Esophagus muscularis mucosa (tissue), 4 donors: ENCODE data around the gene DYNC2H1. TPM values are rescaled to one million over a fixed set of nuclear protein-coding genes. Genes with fewer than 3 reads are reported as not detected.

ENCODE experiments used
- DNase-seq: peaks from one replicate; pipeline ENCODE4 v3.0.0-alpha.2; 2017; ENCODE audit errors: extremely low spot score
- H3K27ac ChIP-seq, 4 donors: fragments of 200-600 bp; sonication (generic); replicated peaks in 1 of 4; 1 replicate in 3 of 4; 2 replicates in 1 of 4; pipeline ENCODE4 v1.5.1; 2016 to 2019; ENCODE audit warnings: mild to moderate bottlenecking in 1 of 4
- H3K27me3 ChIP-seq, 4 donors: fragments of 200-600 bp; sonication (generic); one replicate each; pipeline versions ENCODE4 v1.5.1 to v1.6.0; 2016 to 2019
- H3K36me3 ChIP-seq, 4 donors: fragments of 200-600 bp; sonication (generic); one replicate each; pipeline ENCODE4 v1.5.1; 2016 to 2019
- H3K4me1 ChIP-seq, 4 donors: fragments of 200-600 bp; sonication (generic); one replicate each; pipeline ENCODE4 v1.5.1; 2016 to 2019
- H3K4me3 ChIP-seq, 4 donors: fragments of 200-600 bp; sonication (generic); 1 replicate in 2 of 4; 2 replicates in 2 of 4; pipeline ENCODE4 v1.5.1; 2016 to 2019; ENCODE audit warnings: mild to moderate bottlenecking in 4 of 4, moderate library complexity in 1 of 4
- H3K9me3 ChIP-seq, 4 donors: fragments of 200-600 bp; sonication (generic); 1 replicate in 3 of 4; 2 replicates in 1 of 4; pipeline ENCODE4 v1.5.1; 2016 to 2019
- CTCF ChIP-seq, 3 experiments: fragments of 200-600 bp in 2 of 3; fragments of 450-650 bp in 1 of 3; sonication (generic) in 2 of 3; IDR thresholded peaks; one replicate each; pipeline ENCODE4 v1.5.1; 2017 to 2019; ENCODE audit warnings: antibody characterized with exemption in 3 of 3, mild to moderate bottlenecking in 2 of 3, moderate library complexity in 1 of 3
- EP300 ChIP-seq: sonication (generic); formaldehyde crosslinking; IDR thresholded peaks from one replicate; pipeline ENCODE4 v1.6.1; 2017; ENCODE audit warnings: antibody characterized with exemption
- POLR2A ChIP-seq: fragments of 450-650 bp; IDR thresholded peaks from one replicate; pipeline ENCODE4 v1.6.1; 2017; ENCODE audit warnings: antibody characterized with exemption, moderate library complexity, mild to moderate bottlenecking, low read depth
- POLR2AphosphoS5 ChIP-seq, 2 donors: sonication (generic); formaldehyde crosslinking; IDR thresholded peaks; one replicate each; pipeline ENCODE4 v1.6.1; 2017; ENCODE audit warnings: antibody characterized with exemption in 2 of 2
- WGBS: methylation state at CpG from one replicate; pipeline ENCODE4 v1.1.5; 2018; 5-methylcytosine and 5-hydroxymethylcytosine counted together
- intact Hi-C: fragments of 100-400 bp; cut with DNase I; formaldehyde crosslinking; loops from one replicate; pipeline ENCODE4 v1.15.1; 2023
- total RNA-seq, 4 donors: library from RNA; depleted of rRNA; stranded (reverse); fragments of >200 nt; gene quantifications; one replicate each; pipeline versions ENCODE4 v1.1.0 to v1.2.1, GENCODE V29; 2016

The DYNC2H1 gene
- total RNA-seq, 4 donors from 2014 or later, result 9.2 to 14.5 (median 12.5) TPM

DNA sequence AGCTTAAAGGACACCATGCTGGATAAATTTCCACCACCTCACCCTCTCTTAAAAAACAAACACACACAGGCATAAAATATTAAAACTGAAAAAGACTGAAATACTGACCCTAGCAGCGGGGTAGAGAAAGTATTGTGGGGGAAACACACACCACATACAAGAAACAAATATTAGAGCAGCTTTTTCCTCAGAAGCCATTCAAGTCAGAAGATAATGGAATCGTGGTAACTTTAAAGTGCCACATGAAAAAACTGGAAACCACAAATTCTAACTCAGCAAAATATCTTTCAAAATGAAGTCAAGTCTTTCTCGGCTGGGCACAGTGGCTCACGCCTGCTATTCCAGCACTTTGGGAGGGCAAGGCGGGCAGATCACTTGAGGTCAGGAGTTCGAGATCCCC lies 223.2 kb downstream of the DYNC2H1 start:
- Histone ChIP-seq H3K4me3 (no peak overlapping the region), H3K27me3 (no peaks in the 10 kb centered on the region), H3K9me3 (no peaks in the 10 kb centered on the region), H3K27ac (no peak overlapping the region), H3K36me3 (peaks cover 0 to 3% (median 0%) of the 10 kb centered on the region in 4 donors), H3K4me1 (no peaks in the 10 kb centered on the region)
- TF ChIP-seq POLR2A (no peak), CTCF (IDR thresholded peaks at IDR 0.05) (no peak), POLR2AphosphoS5 (IDR thresholded peaks at IDR 0.05) (no peak), EP300 (no peak)
- intact Hi-C loops, result no loop called here
- DNase-seq, result no peak
- WGBS, result 90% methylated on average over 6 of the region's 6 CpGs

GRCh38 chr11:103338621-103339484 lies 229.6 kb downstream of the DYNC2H1 start:
- intact Hi-C loops, result no loop called here
- Histone ChIP-seq H3K27me3 (no peaks in the 10 kb centered on the region), H3K9me3 (no peaks in the 10 kb centered on the region), H3K27ac (no peak overlapping the region), H3K4me1 (no peaks in the 10 kb centered on the region), H3K4me3 (no peak overlapping the region), H3K36me3 (peaks cover 0 to 4% (median 0%) of the 10 kb centered on the region in 4 donors)
- WGBS, result 60% methylated on average over 2 of the region's 2 CpGs
- TF ChIP-seq CTCF (IDR thresholded peaks at IDR 0.05), result no peak
- no peak for TF ChIP-seq EP300
- TF ChIP-seq POLR2A, result no peak
- no peak for TF ChIP-seq POLR2AphosphoS5 (IDR thresholded peaks at IDR 0.05)
- no peak for DNase-seq

DNA sequence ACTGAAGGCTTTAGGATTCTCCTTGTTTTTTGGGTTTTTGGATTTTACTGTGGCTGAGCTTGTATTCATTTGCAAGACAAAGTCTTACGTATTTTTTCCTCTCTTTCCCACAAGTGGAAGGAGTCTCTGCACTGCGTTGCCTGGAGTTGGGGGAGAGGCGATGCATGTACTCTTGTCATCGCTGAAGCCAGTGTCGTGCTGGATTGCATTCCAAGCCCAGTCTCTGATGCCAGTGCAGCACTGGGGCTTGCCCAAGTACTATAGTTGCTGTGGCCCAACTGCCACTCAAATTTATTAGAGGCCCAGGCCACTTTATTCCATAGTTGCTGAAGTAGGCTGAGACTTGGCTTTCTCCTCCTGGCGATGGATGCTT lies 230.2 kb downstream of the DYNC2H1 start:
- WGBS, result 92% methylated on average over 6 of the region's 6 CpGs

DNA sequence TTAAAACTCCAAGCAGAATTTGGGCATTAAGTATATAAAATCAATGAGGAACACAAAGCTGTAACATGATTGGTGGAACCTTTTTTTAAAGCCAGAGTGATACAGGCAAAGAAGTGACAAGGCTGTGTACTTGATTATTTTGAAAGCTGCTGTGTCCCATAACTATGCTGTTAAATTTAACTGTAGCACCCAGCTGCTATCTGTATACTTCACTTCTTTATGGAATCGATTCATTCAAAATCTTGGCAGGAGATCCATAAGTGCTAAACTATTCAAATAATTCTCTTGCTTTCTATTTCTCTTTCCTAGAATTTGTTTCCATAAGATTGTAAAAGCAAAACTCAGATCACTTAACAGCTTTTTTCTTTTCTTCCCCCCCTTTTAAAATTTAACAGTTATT lies 231.7 kb downstream of the DYNC2H1 start:
- Histone ChIP-seq H3K9me3 (no peaks in the 10 kb centered on the region), H3K4me1 (no peaks in the 10 kb centered on the region), H3K4me3 (no peak overlapping the region), H3K27me3 (no peaks in the 10 kb centered on the region), H3K27ac (no peak overlapping the region), H3K36me3 (peaks cover 0 to 4% (median 0%) of the 10 kb centered on the region in 4 donors)
- no peak for DNase-seq
- TF ChIP-seq POLR2AphosphoS5 (IDR thresholded peaks at IDR 0.05) (no peak), EP300 (no peak), POLR2A (no peak), CTCF (IDR thresholded peaks at IDR 0.05) (no peak)
- intact Hi-C loops, result no loop called here
- WGBS, result 37% methylated on average over 1 of the region's 1 CpG

More for the DNA sequence above, 230.2 kb downstream of the DYNC2H1 start:
- no peaks in the 10 kb centered on the region for H3K4me1 ChIP-seq
- no peak for DNase-seq
- H3K9me3 ChIP-seq, result no peaks in the 10 kb centered on the region
- no peak for TF ChIP-seq POLR2AphosphoS5 (IDR thresholded peaks at IDR 0.05)
- no peak for TF ChIP-seq EP300
- no peak for TF ChIP-seq CTCF (IDR thresholded peaks at IDR 0.05)
- TF ChIP-seq POLR2A, result no peak
- intact Hi-C loops, result no loop called here
- H3K27ac ChIP-seq, result no peak overlapping the region
- H3K36me3 ChIP-seq, result peaks cover 0 to 4% (median 0%) of the 10 kb centered on the region in 4 donors
- no peaks in the 10 kb centered on the region for H3K27me3 ChIP-seq
- no peak overlapping the region for H3K4me3 ChIP-seq

GRCh38 chr11:103344886-103345285 lies 235.7 kb downstream of the DYNC2H1 start:
- H3K27me3 ChIP-seq, result no peaks in the 10 kb centered on the region
- no peak for DNase-seq
- no peaks in the 10 kb centered on the region for H3K4me1 ChIP-seq
- H3K36me3 ChIP-seq, result no peaks in the 10 kb centered on the region
- H3K9me3 ChIP-seq, result no peaks in the 10 kb centered on the region
- H3K4me3 ChIP-seq, result no peak overlapping the region
- TF ChIP-seq POLR2AphosphoS5 (IDR thresholded peaks at IDR 0.05) (no peak), CTCF (IDR thresholded peaks at IDR 0.05) (no peak), POLR2A (no peak), EP300 (no peak)
- intact Hi-C loops, result no loop called here
- H3K27ac ChIP-seq, result no peak overlapping the region
- WGBS, result 84% methylated on average over 4 of the region's 4 CpGs
